ENCODE results near the gene IL27RA.

The IL27RA gene

DNA sequence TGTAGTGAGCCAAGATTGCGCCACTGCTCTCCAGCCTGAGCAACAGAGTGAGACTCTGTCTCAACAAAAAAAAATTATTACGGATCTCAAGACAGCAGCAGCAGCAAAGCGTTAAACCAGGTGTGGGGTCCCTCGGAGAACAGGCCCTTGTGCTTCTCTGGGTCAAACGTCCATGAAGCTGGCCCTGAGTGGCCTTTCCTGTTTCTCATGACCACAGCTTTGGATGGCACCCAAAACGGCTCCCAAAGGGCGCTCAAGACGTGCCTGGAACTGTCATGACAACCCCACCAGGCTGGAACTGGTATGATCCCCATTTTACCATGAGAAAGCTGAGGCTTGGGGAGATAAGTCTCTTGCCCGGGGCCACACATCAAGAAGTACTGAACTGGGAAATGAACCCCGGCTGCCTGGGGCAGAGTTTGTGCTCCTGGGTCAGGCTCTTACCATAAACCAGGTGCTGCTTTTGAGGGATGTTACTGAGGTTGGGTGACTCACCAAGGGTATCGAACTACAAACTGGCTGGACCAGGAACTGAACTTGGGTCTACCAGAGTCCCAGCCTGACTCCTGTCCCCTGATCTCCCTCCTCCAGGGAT is 70.6 kb downstream of the IL27RA start:
- no peak overlapping the region for H3K27ac ChIP-seq
- TF ChIP-seq, protein P1, sequence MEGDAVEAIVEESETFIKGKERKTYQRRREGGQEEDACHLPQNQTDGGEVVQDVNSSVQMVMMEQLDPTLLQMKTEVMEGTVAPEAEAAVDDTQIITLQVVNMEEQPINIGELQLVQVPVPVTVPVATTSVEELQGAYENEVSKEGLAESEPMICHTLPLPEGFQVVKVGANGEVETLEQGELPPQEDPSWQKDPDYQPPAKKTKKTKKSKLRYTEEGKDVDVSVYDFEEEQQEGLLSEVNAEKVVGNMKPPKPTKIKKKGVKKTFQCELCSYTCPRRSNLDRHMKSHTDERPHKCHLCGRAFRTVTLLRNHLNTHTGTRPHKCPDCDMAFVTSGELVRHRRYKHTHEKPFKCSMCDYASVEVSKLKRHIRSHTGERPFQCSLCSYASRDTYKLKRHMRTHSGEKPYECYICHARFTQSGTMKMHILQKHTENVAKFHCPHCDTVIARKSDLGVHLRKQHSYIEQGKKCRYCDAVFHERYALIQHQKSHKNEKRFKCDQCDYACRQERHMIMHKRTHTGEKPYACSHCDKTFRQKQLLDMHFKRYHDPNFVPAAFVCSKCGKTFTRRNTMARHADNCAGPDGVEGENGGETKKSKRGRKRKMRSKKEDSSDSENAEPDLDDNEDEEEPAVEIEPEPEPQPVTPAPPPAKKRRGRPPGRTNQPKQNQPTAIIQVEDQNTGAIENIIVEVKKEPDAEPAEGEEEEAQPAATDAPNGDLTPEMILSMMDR (conservative IDR thresholded peaks at IDR 0.05) = no peak

DNA sequence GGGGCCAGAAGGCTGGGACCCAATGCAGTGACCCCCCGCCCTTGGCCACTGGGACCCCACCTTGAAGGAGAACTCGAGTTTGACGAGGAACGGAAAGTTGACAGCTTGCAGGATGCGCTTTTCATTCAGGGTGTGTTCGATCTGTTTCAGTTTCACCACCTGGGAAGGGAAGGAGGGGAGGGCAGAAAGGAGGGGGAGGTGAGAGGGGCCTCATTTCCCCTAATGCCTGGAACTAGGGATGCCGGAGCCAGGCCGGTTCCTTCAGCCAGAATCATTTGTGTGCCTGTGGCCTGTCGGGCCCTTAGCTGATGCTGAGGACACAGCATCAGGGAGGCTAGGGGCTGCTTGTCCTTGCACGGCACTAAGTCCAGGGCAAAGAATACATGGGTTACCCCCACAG is 71.2 kb downstream of the IL27RA start:
- TF ChIP-seq, protein P1 (conservative IDR thresholded peaks at IDR 0.05) = no peak
- no peak overlapping the region for H3K27ac ChIP-seq

Data from VCaP (cell line).